Esophagus muscularis mucosa (tissue), 4 donors: ENCODE data around the gene MRPS2. TPM values are rescaled to one million over a fixed set of nuclear protein-coding genes. Genes with fewer than 3 reads are reported as not detected.

Experiments used
- DNase-seq: peaks from one replicate; pipeline ENCODE4 v3.0.0-alpha.2; 2017; ENCODE audit errors: extremely low spot score
- H3K27ac ChIP-seq, 4 donors: fragments of 200-600 bp; sonication (generic); replicated peaks in 1 of 4; 1 replicate in 3 of 4; 2 replicates in 1 of 4; pipeline ENCODE4 v1.5.1; 2016 to 2019; ENCODE audit warnings: mild to moderate bottlenecking in 1 of 4
- H3K27me3 ChIP-seq, 4 donors: fragments of 200-600 bp; sonication (generic); one replicate each; pipeline versions ENCODE4 v1.5.1 to v1.6.0; 2016 to 2019
- H3K36me3 ChIP-seq, 4 donors: fragments of 200-600 bp; sonication (generic); one replicate each; pipeline ENCODE4 v1.5.1; 2016 to 2019
- H3K4me1 ChIP-seq, 4 donors: fragments of 200-600 bp; sonication (generic); one replicate each; pipeline ENCODE4 v1.5.1; 2016 to 2019
- H3K4me3 ChIP-seq, 4 donors: fragments of 200-600 bp; sonication (generic); 1 replicate in 2 of 4; 2 replicates in 2 of 4; pipeline ENCODE4 v1.5.1; 2016 to 2019; ENCODE audit warnings: mild to moderate bottlenecking in 4 of 4, moderate library complexity in 1 of 4
- H3K9me3 ChIP-seq, 4 donors: fragments of 200-600 bp; sonication (generic); 1 replicate in 3 of 4; 2 replicates in 1 of 4; pipeline ENCODE4 v1.5.1; 2016 to 2019
- EP300 ChIP-seq: sonication (generic); formaldehyde crosslinking; IDR thresholded peaks from one replicate; pipeline ENCODE4 v1.6.1; 2017; ENCODE audit warnings: antibody characterized with exemption
- POLR2A ChIP-seq: fragments of 450-650 bp; IDR thresholded peaks from one replicate; pipeline ENCODE4 v1.6.1; 2017; ENCODE audit warnings: antibody characterized with exemption, moderate library complexity, mild to moderate bottlenecking, low read depth
- POLR2AphosphoS5 ChIP-seq, 2 donors: sonication (generic); formaldehyde crosslinking; IDR thresholded peaks; one replicate each; pipeline ENCODE4 v1.6.1; 2017; ENCODE audit warnings: antibody characterized with exemption in 2 of 2
- WGBS: methylation state at CpG from one replicate; pipeline ENCODE4 v1.1.5; 2018; 5-methylcytosine and 5-hydroxymethylcytosine counted together
- intact Hi-C: fragments of 100-400 bp; cut with DNase I; formaldehyde crosslinking; loops from one replicate; pipeline ENCODE4 v1.15.1; 2023
- total RNA-seq, 4 donors: library from RNA; depleted of rRNA; stranded (reverse); fragments of >200 nt; gene quantifications; one replicate each; pipeline versions ENCODE4 v1.1.0 to v1.2.1, GENCODE V29; 2016
- TF ChIP-seq, protein P1 (sequence below), 3 experiments: fragments of 200-600 bp in 2 of 3; fragments of 450-650 bp in 1 of 3; sonication (generic) in 2 of 3; IDR thresholded peaks; one replicate each; pipeline ENCODE4 v1.5.1; 2017 to 2019; ENCODE audit warnings: antibody characterized with exemption in 3 of 3, mild to moderate bottlenecking in 2 of 3, moderate library complexity in 1 of 3

Gene MRPS2
- total RNA-seq, 4 donors from 2014 or later = 19.5 to 47.3 (median 37.9) TPM

DNA sequence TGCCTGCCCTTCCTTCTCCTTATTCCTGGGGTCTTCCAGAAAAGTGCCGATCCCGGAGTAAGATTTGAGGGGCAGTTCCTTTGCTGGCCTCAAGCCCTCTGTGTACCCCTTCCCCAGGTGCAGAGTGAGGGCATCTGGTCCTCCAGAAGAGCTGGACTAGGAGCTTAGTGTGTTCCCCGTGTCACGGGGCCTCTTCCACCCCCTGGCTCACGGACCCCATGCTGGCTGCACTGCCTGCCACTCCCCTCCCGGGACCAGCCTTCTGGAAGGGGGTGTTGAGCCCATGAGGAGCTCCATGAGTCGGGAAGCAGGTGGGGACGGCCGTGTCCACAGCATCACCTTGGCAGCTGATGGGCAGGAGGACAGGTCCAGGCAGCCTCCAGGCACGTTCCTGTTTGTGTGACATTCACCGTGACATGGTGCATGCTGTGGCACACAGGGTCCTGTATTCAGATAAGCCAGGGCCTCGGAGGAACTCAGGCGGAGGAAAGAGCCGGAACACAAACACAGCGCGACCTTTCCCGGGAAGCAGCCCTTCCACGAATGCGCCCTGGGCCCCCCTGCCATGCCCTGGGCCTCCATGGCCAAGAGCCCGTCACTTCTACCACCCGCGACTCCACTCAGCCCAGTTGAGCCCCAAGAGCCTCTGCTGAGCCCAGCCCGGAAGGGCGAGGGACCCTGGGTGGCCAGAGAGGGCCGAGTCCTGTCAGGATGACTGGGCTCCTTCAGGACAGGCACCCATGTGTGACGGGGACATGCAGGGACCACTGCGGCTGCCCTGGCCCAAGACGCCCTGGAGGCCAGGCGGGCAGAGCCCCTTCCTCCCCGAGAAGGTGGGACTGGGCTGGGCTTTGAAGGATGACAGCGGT, 14.8 kb downstream of the MRPS2 start:
- WGBS = 88% methylated on average over 23 of the region's 31 CpGs
- H3K4me3 ChIP-seq = no peak overlapping the region
- H3K27me3 ChIP-seq = peaks cover 0 to 24% (median 0%) of the 10 kb centered on the region in 4 donors
- intact Hi-C loops = no loop called here
- DNase-seq = no peak
- no peaks in the 10 kb centered on the region for H3K9me3 ChIP-seq
- H3K4me1 ChIP-seq = no peaks in the 10 kb centered on the region
- no peak overlapping the region for H3K27ac ChIP-seq
- no peaks in the 10 kb centered on the region for H3K36me3 ChIP-seq
- TF ChIP-seq EP300 = no peak
- TF ChIP-seq, protein P1, sequence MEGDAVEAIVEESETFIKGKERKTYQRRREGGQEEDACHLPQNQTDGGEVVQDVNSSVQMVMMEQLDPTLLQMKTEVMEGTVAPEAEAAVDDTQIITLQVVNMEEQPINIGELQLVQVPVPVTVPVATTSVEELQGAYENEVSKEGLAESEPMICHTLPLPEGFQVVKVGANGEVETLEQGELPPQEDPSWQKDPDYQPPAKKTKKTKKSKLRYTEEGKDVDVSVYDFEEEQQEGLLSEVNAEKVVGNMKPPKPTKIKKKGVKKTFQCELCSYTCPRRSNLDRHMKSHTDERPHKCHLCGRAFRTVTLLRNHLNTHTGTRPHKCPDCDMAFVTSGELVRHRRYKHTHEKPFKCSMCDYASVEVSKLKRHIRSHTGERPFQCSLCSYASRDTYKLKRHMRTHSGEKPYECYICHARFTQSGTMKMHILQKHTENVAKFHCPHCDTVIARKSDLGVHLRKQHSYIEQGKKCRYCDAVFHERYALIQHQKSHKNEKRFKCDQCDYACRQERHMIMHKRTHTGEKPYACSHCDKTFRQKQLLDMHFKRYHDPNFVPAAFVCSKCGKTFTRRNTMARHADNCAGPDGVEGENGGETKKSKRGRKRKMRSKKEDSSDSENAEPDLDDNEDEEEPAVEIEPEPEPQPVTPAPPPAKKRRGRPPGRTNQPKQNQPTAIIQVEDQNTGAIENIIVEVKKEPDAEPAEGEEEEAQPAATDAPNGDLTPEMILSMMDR (IDR thresholded peaks at IDR 0.05) = no peak

DNA sequence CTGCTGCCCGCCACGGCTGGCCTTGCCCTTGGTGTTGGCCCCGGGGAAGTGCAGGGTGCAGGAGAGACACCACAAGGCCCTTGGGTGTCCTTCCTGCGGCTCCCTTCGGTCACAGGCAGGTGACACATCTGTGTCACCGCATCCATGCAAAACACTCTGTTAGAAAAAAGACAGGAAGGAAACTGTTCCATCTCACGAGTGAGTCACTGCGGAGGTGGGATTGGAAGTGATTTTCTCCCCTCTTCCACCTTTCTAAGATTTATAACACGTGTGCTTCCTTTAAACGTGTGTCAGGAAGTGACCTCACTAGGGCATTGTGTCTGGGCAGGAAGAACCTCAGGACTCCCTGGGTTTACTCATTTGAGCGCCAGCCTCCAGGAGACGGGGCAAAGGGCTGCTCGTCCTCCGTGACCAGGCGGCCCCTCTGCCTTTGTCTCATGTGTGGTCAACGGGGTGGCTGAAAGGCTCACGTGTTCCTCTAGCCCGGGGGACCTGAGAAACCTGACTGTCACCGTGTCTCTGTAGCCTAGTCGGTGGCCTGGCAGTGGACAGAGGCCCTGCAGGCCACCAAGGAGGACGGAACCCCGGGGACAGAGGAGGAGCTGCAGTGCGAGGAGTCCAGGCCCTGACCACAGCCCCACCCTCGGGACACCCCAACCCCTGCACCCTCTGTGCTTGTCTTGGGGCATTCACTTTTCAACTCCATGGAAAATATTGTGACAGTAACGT, 15.8 kb downstream of the MRPS2 start:
- 73% methylated on average over 18 of the region's 25 CpGs for WGBS
- Histone ChIP-seq H3K36me3 (no peaks in the 10 kb centered on the region), H3K27me3 (peaks cover 0 to 32% (median 0%) of the 10 kb centered on the region in 4 donors), H3K9me3 (no peaks in the 10 kb centered on the region), H3K4me1 (no peaks in the 10 kb centered on the region), H3K4me3 (no peak overlapping the region), H3K27ac (no peak overlapping the region)
- no peak for DNase-seq
- TF ChIP-seq, protein P1 (IDR thresholded peaks at IDR 0.05) = no peak
- TF ChIP-seq POLR2A (no peak), EP300 (no peak), POLR2AphosphoS5 (IDR thresholded peaks at IDR 0.05) (no peak)
- intact Hi-C loops = no loop called here

DNA sequence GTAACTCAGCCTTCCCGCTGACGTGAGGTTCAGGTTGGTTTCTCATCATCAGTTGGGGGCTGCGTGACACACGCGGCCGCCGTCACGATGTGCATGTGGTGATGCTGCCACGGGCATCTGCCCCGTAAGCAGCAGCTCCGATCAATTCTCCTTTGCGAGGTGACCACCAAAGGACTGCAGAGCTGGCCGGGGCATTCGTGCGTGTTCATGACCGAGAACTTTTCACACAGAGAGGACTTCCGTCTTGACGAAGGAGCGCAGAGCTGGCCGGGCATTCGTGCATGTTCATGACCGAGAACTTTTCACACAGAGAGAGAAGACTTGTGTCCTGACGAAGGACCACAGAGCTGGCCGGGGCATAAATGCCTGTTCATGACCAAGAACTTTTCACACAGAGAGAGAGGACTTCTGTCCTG, 16.9 kb downstream of the MRPS2 start:
- whole genome bisulfite sequencing = 92% methylated on average over 24 of the region's 24 CpGs
- Histone ChIP-seq H3K27me3 (peaks cover 0 to 41% (median 0%) of the 10 kb centered on the region in 4 donors), H3K27ac (no peak overlapping the region), H3K9me3 (no peaks in the 10 kb centered on the region), H3K4me3 (no peak overlapping the region), H3K36me3 (no peaks in the 10 kb centered on the region), H3K4me1 (no peaks in the 10 kb centered on the region)
- intact Hi-C loops = no loop called here
- TF ChIP-seq EP300 = no peak
- TF ChIP-seq POLR2A = no peak
- no peak for TF ChIP-seq POLR2AphosphoS5 (IDR thresholded peaks at IDR 0.05)
- TF ChIP-seq, protein P1 (IDR thresholded peaks at IDR 0.05) = no peak
- no peak for DNase-seq

DNA sequence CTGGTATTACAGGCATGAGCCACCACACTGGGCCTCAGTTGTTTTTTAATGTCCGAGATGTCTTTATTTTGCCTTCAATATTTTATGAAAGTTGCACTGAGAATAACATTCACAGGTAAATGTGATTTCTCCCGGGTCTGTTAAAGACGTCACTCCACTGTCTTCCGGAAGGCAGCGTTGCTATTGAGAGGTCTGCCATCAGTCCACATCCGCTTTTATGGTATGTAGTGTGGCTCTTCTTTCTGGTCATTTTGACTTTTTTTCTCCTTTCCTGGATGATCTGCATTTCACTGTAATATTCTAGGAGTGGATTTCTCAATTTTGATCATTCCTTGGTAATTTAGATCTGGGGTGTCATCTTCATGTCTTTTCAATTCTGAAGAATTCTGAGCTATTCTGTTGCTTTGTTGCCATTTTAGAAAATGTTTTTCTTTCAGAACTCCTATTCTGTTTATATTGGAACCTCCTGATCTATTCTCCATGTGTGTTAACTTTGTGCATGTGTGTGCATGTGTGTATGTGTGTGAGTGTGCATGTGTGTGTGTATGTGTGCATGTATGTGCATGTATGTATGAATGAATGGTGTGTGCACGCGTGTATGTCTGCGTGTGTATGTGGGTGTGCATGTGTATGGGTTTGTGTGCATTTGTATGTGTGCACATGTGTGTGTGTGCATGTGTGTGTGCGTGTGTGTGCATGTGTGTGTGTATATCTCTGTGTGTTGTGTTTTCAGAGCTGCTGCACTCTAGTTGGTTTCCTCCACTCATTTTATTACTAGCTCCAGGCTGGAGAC, 18.9 kb downstream of the MRPS2 start:
- 95% methylated on average over 10 of the region's 10 CpGs for WGBS
- Histone ChIP-seq H3K4me3 (no peak overlapping the region), H3K9me3 (no peaks in the 10 kb centered on the region), H3K4me1 (no peaks in the 10 kb centered on the region), H3K27ac (no peak overlapping the region), H3K36me3 (no peaks in the 10 kb centered on the region), H3K27me3 (peaks cover 0 to 61% (median 0%) of the 10 kb centered on the region in 4 donors)
- no peak for DNase-seq
- intact Hi-C loops = no loop called here
- TF ChIP-seq EP300 (no peak), POLR2A (no peak), POLR2AphosphoS5 (IDR thresholded peaks at IDR 0.05) (no peak)
- TF ChIP-seq, protein P1 (IDR thresholded peaks at IDR 0.05) = no peak
